Lower leg skin (tissue), 4 donors: ENCODE results near the gene SMARCC2. TPM values are rescaled to one million over a fixed set of nuclear protein-coding genes. Genes with fewer than 3 reads are reported as not detected.

Source experiments
- DNase-seq, 2 donors: peaks; one replicate each; pipeline ENCODE4 v3.0.0-alpha.2; 2019; ENCODE audit warnings: low spot score in 2 of 2
- H3K4me3 ChIP-seq: fragments of 200-600 bp; sonication (generic); 2 replicates; pipeline ENCODE4 v1.5.1; 2017; ENCODE audit warnings: mild to moderate bottlenecking, low read depth; ENCODE audit not compliant: poor library complexity, severe bottlenecking
- CTCF ChIP-seq, 3 donors: fragments of 450-650 bp; IDR thresholded peaks; one replicate each; pipeline ENCODE4 v1.5.1; 2016; ENCODE audit warnings: antibody characterized with exemption in 3 of 3, mild to moderate bottlenecking in 3 of 3, moderate library complexity in 2 of 3
- POLR2A ChIP-seq, 2 donors: fragments of 450-650 bp; IDR thresholded peaks; one replicate each; pipeline ENCODE4 v1.6.1; 2016 to 2017; ENCODE audit warnings: antibody characterized with exemption in 2 of 2, mild to moderate bottlenecking in 1 of 2, moderate library complexity in 1 of 2
- WGBS, 2 donors: methylation state at CpG; one replicate each; pipeline ENCODE4 v1.1.5; 2018; 5-methylcytosine and 5-hydroxymethylcytosine counted together
- intact Hi-C: fragments of 100-400 bp; cut with DNase I; formaldehyde crosslinking; loops from one replicate; pipeline ENCODE4 v1.15.0; 2023; ENCODE audit warnings: low total_unique reads
- total RNA-seq, 4 donors: library from RNA; depleted of rRNA; stranded (reverse); fragments of >200 nt; gene quantifications; one replicate each; pipeline ENCODE4 v1.1.0, GENCODE V29; 2016

The SMARCC2 gene
- total RNA-seq, 4 donors from 2014 or later = 55.3 to 90.5 (median 63.5) TPM

GRCh38 chr12:56150563-56150962 lies 38.7 kb downstream of the SMARCC2 start:
- no peak overlapping the region for H3K4me3 ChIP-seq
- intact Hi-C loops = no loop called here
- no peak for DNase-seq
- WGBS, 2 donors = 61 to 64% methylated on average over 3 of the region's 3 CpGs
- TF ChIP-seq POLR2A (IDR thresholded peaks at IDR 0.05) (no peak), CTCF (IDR thresholded peaks at IDR 0.05) (no peak)

- WGBS, 2 donors = 64 to 65% methylated on average over 13 of the region's 13 CpGs
- DNase-seq = no peak
- TF ChIP-seq CTCF (IDR thresholded peaks at IDR 0.05) = no peak
- TF ChIP-seq POLR2A (IDR thresholded peaks at IDR 0.05) = no peak
These were observed 42.5 kb downstream of the SMARCC2 start for GRCh38 chr12:56146492-56147460.

DNA sequence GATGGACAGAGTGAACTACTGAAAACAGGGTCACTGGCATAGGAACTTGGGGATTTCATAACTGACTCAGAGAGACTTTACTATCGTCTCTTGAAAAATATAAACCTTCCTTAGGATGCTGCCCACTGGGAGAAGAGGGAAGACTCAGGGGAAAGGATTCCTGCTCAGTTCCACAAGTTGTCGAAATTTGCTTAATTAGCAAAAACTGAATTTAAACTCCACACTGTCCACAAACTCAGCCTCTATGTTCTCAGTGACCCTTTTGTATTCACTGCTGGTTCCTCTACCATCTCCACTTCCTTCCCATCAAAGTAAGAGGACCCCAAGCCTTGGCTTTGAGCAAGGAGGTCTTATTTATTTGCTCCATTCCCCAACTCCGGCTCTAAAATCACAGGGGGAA lies 44.1 kb downstream of the SMARCC2 start:
- intact Hi-C loops = no loop called here
- DNase-seq = no peak
- 81 to 86% methylated on average over 3 of the region's 3 CpGs for WGBS, 2 donors
- H3K4me3 ChIP-seq = no peak overlapping the region
- no peak for TF ChIP-seq CTCF (IDR thresholded peaks at IDR 0.05)
- no peak for TF ChIP-seq POLR2A (IDR thresholded peaks at IDR 0.05)

More at GRCh38 chr12:56146492-56147460, 42.5 kb downstream of the SMARCC2 start:
- intact Hi-C loops = no loop called here
- no peak overlapping the region for H3K4me3 ChIP-seq

GRCh38 chr12:56143870-56144269 lies 45.4 kb downstream of the SMARCC2 start:
- TF ChIP-seq POLR2A (IDR thresholded peaks at IDR 0.05) (no peak), CTCF (IDR thresholded peaks at IDR 0.05) (no peak)
- no peak for DNase-seq
- WGBS, 2 donors = 68 to 81% methylated on average over 8 of the region's 8 CpGs
- intact Hi-C loops = no loop called here
- H3K4me3 ChIP-seq = no peak overlapping the region

GRCh38 chr12:56143217-56143616 lies 46.1 kb downstream of the SMARCC2 start:
- TF ChIP-seq CTCF (IDR thresholded peaks at IDR 0.05) = no peak
- no peak overlapping the region for H3K4me3 ChIP-seq
- no peak for DNase-seq
- intact Hi-C loops = no loop called here
- WGBS, 2 donors = 65 to 68% methylated on average over 4 of the region's 4 CpGs
